ENCODE results near the gene PNMA6F. TPM values are rescaled to one million over a fixed set of nuclear protein-coding genes. Genes with fewer than 3 reads are reported as not detected.

PNMA6F gene
- total RNA-seq, 2 donors from 2014 or later: not detected

DNA sequence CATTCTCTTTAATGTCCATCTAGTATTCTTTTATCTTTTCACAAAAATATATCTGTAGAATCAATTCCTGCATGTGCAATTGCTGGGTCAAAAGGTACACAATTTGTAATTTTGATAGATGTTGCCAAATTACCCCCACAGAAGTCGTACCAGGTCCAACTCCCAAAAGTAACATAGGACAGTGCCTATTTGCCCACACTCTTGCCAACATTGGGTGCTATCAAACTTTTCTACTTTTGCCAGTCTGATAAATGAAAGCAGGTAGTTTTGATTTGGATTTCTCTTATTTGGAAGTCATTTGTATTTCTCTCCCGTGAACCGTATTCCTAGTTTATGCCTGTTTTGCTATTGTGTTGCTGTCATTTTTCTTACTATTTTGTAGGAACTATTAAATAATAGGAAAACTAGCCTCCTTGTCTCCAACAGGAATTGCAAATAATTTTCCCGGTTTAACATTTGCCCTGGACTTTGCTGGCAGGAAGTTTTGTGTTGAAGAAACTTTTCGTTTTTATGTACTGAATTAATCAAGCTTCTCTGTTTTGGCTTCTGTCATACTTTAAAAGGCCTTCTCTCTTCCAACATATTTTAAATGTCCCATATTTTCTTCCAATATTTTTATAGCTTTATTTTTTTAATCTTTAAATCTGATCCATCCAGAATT lies 45.4 kb upstream of the PNMA6F start:
- Histone ChIP-seq H3K27ac (ENCODE audit: low read depth, low read length) (no peak overlapping the region), H3K9me3 (ENCODE audit: control insufficient read depth, low read length) (no peaks in the 10 kb centered on the region), H3K9ac (ENCODE audit: extremely low read depth, low read length, poor library complexity, severe bottlenecking) (no peak overlapping the region), H3K27me3 (ENCODE audit: control insufficient read depth, insufficient read depth, low read length, poor library complexity, severe bottlenecking) (no peaks in the 10 kb centered on the region), H3K36me3 (ENCODE audit: control insufficient read depth, insufficient read depth, low read length) (no peaks in the 10 kb centered on the region), H3K4me3 (ENCODE audit: low read length) (no peak overlapping the region), H3K4me1 (ENCODE audit: control insufficient read depth, insufficient read depth, low read length) (no peaks in the 10 kb centered on the region)
- peaks cover 40% of the 10 kb centered on the region for H3K9me3 Mint-ChIP-seq
- WGBS, 2 experiments (ENCODE audit: insufficient coverage in 1 of 2, insufficient read length in 1 of 2): 90% methylated on average over 3 of the region's 5 CpGs; no CpG with 5 or more reads in 1 of the 2 experiments
- TF ChIP-seq, protein P1, sequence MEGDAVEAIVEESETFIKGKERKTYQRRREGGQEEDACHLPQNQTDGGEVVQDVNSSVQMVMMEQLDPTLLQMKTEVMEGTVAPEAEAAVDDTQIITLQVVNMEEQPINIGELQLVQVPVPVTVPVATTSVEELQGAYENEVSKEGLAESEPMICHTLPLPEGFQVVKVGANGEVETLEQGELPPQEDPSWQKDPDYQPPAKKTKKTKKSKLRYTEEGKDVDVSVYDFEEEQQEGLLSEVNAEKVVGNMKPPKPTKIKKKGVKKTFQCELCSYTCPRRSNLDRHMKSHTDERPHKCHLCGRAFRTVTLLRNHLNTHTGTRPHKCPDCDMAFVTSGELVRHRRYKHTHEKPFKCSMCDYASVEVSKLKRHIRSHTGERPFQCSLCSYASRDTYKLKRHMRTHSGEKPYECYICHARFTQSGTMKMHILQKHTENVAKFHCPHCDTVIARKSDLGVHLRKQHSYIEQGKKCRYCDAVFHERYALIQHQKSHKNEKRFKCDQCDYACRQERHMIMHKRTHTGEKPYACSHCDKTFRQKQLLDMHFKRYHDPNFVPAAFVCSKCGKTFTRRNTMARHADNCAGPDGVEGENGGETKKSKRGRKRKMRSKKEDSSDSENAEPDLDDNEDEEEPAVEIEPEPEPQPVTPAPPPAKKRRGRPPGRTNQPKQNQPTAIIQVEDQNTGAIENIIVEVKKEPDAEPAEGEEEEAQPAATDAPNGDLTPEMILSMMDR (conservative IDR thresholded peaks at IDR 0.05): no peak
- H3K4me1 Mint-ChIP-seq: no peaks in the 10 kb centered on the region
- H3K27me3 Mint-ChIP-seq (ENCODE audit: insufficient read depth): no peaks in the 10 kb centered on the region
- DNase-seq: no peak
- no peak overlapping the region for H3K27ac Mint-ChIP-seq
- H3K36me3 Mint-ChIP-seq (ENCODE audit: low read depth): no peaks in the 10 kb centered on the region
- H3K4me3 Mint-ChIP-seq: no peak overlapping the region

DNA sequence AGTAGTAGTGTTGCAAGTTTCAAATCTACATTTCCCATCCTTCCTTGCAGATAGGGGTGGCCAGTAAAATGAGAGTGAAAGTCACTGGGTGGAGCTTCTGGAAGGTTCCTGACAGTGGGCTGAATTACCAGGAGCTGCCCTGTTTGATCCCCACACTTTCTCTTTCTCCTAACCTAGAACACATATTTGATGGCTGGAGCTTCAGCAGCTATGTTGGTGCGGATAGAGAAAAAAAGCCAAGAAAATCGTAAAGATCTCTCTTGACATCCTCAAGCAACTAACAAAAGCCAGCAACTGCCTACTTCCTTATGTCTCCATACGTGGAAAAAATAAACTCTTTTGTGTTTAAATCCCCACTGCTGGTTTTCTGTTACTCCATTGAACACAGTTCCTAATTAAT lies 44.6 kb upstream of the PNMA6F start:
- H3K4me1 ChIP-seq (ENCODE audit: control insufficient read depth, insufficient read depth, low read length): no peaks in the 10 kb centered on the region
- Mint-ChIP-seq H3K4me3 (no peak overlapping the region), H3K9me3 (peaks cover 38% of the 10 kb centered on the region), H3K27me3 (ENCODE audit: insufficient read depth) (no peaks in the 10 kb centered on the region), H3K4me1 (no peaks in the 10 kb centered on the region), H3K36me3 (ENCODE audit: low read depth) (no peaks in the 10 kb centered on the region), H3K27ac (no peak overlapping the region)
- no peaks in the 10 kb centered on the region for H3K27me3 ChIP-seq (ENCODE audit: control insufficient read depth, insufficient read depth, low read length, poor library complexity, severe bottlenecking)
- no peak overlapping the region for H3K27ac ChIP-seq (ENCODE audit: low read depth, low read length)
- no peak overlapping the region for H3K4me3 ChIP-seq (ENCODE audit: low read length)
- H3K9me3 ChIP-seq (ENCODE audit: control insufficient read depth, low read length): no peaks in the 10 kb centered on the region
- TF ChIP-seq, protein P1 (conservative IDR thresholded peaks at IDR 0.05): no peak
- WGBS, 2 experiments (ENCODE audit: insufficient coverage in 1 of 2, insufficient read length in 1 of 2): 63 to 81% methylated on average over 1 to 3 of the region's 3 CpGs
- no peaks in the 10 kb centered on the region for H3K36me3 ChIP-seq (ENCODE audit: control insufficient read depth, insufficient read depth, low read length)
- no peak overlapping the region for H3K9ac ChIP-seq (ENCODE audit: extremely low read depth, low read length, poor library complexity, severe bottlenecking)
- no peak for DNase-seq

DNA sequence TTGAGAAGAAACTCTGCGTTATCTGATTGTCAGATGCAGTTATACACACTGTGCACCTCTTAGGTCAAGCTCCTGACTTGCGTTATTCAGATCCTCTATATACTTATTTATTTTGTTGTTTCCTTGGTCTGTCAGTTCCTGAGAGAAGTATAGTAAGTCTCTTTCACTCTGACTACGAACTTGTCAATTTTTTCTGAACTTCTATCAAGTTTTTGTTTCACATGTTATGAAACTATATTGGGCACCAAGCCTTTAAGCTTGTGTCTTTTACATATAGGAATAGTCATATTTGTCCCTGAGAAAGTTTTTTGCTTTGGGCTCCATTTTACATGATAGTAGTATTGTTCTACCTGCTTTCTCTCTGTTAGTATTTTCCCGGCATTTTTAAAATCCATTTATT lies 44.1 kb upstream of the PNMA6F start:
- no peak overlapping the region for H3K27ac ChIP-seq (ENCODE audit: low read depth, low read length)
- 80% methylated on average over 2 of the region's 4 CpGs; no CpG with 5 or more reads in 1 of the 2 experiments for WGBS, 2 experiments (ENCODE audit: insufficient coverage in 1 of 2, insufficient read length in 1 of 2)
- Mint-ChIP-seq H3K4me1 (no peaks in the 10 kb centered on the region), H3K27me3 (ENCODE audit: insufficient read depth) (no peaks in the 10 kb centered on the region), H3K27ac (no peak overlapping the region), H3K9me3 (peaks cover 39% of the 10 kb centered on the region), H3K36me3 (ENCODE audit: low read depth) (no peaks in the 10 kb centered on the region), H3K4me3 (no peak overlapping the region)
- no peaks in the 10 kb centered on the region for H3K4me1 ChIP-seq (ENCODE audit: control insufficient read depth, insufficient read depth, low read length)
- H3K4me3 ChIP-seq (ENCODE audit: low read length): no peak overlapping the region
- no peaks in the 10 kb centered on the region for H3K9me3 ChIP-seq (ENCODE audit: control insufficient read depth, low read length)
- H3K27me3 ChIP-seq (ENCODE audit: control insufficient read depth, insufficient read depth, low read length, poor library complexity, severe bottlenecking): no peaks in the 10 kb centered on the region
- DNase-seq: no peak
- no peak overlapping the region for H3K9ac ChIP-seq (ENCODE audit: extremely low read depth, low read length, poor library complexity, severe bottlenecking)
- no peaks in the 10 kb centered on the region for H3K36me3 ChIP-seq (ENCODE audit: control insufficient read depth, insufficient read depth, low read length)
- TF ChIP-seq, protein P1 (conservative IDR thresholded peaks at IDR 0.05): no peak
